Measurements from ENCODE around the gene PAX8. TPM values are rescaled to one million over a fixed set of nuclear protein-coding genes. Genes with fewer than 3 reads are reported as not detected.
"Not testable (repeated sequence)": the region's sequence is repeated elsewhere in the genome, so short reads cannot be mapped to it uniquely, and the experiment has no call there.

The PAX8 gene
- polyA plus RNA-seq, 1 of the 3 experiments (the other 2 are of a cell fraction): 0.23 TPM

GRCh38 chr2:113318941-113319340 is 40.2 kb upstream of the PAX8 start:
- DNase-seq; H3K9me2 ChIP-seq; H4K20me1 ChIP-seq (ENCODE audit: insufficient read depth); H3K27ac ChIP-seq (ENCODE audit: low read depth in 2 of 2, low read length in 1 of 2); POLR2A ChIA-PET; H3K9me3 ChIP-seq; H3K9ac ChIP-seq; H3K79me2 ChIP-seq (ENCODE audit: insufficient read depth); H3K4me1 ChIP-seq (ENCODE audit: control insufficient read depth in 1 of 2, insufficient read depth in 2 of 2, low read depth in 1 of 2, low read length in 1 of 2); H3K36me3 ChIP-seq (replicated peaks in 1 of 2; ENCODE audit: control insufficient read depth in 1 of 2, insufficient read depth in 2 of 2, low read length in 1 of 2); CTCF ChIA-PET; H3K4me3 ChIP-seq (ENCODE audit: low read depth in 2 of 2, low read length in 1 of 2); H2AFZ ChIP-seq (ENCODE audit: low read depth); H3F3A ChIP-seq (replicated peaks; ENCODE audit: insufficient read depth); H3K4me2 ChIP-seq: not testable (repeated sequence)
- peaks cover 14% of the 10 kb centered on the region for H3K27me3 ChIP-seq (ENCODE audit: insufficient read depth)
- WGBS (ENCODE audit: low lambda C conversion rate): 33% methylated on average over 3 of the region's 3 CpGs

GRCh38 chr2:113316085-113316484 is 37.4 kb upstream of the PAX8 start:
- H3K9ac ChIP-seq: no peak overlapping the region
- 2% methylated on average over 2 of the region's 2 CpGs for WGBS (ENCODE audit: low lambda C conversion rate)
- H3K4me3 ChIP-seq (ENCODE audit: low read depth in 2 of 2, low read length in 1 of 2): no peak overlapping the region
- H3K4me2 ChIP-seq: no peak overlapping the region
- no peak overlapping the region for H2AFZ ChIP-seq (ENCODE audit: low read depth)
- POLR2A ChIA-PET: no interaction called here
- peaks cover 30% of the 10 kb centered on the region for H3K27me3 ChIP-seq (ENCODE audit: insufficient read depth)
- CTCF ChIA-PET: interaction anchor here (1.2 kb wide), 1 partner anchor 74 kb away, joined by 4 read pairs; no protein-coding TSS in a partner anchor
- H3K4me1 ChIP-seq (ENCODE audit: control insufficient read depth in 1 of 2, insufficient read depth in 2 of 2, low read depth in 1 of 2, low read length in 1 of 2): no peaks in the 10 kb centered on the region
- H3K36me3 ChIP-seq (replicated peaks in 1 of 2; ENCODE audit: control insufficient read depth in 1 of 2, insufficient read depth in 2 of 2, low read length in 1 of 2): no peaks in the 10 kb centered on the region
- no peak for DNase-seq
- no peaks in the 10 kb centered on the region for H3F3A ChIP-seq (replicated peaks; ENCODE audit: insufficient read depth)
- H3K9me3 ChIP-seq: no peaks in the 10 kb centered on the region
- no peaks in the 10 kb centered on the region for H3K79me2 ChIP-seq (ENCODE audit: insufficient read depth)
- no peaks in the 10 kb centered on the region for H4K20me1 ChIP-seq (ENCODE audit: insufficient read depth)
- H3K27ac ChIP-seq (ENCODE audit: low read depth in 2 of 2, low read length in 1 of 2): no peak overlapping the region
- H3K9me2 ChIP-seq: no peaks in the 10 kb centered on the region
- TF ChIP-seq MEF2A (IDR thresholded peaks at IDR 0.05; ENCODE audit: borderline replicate concordance, low read depth) (no peak), REST (IDR thresholded peaks at IDR 0.05; ENCODE audit: low read depth, low read length) (no peak), FOXM1 (IDR thresholded peaks at IDR 0.05; ENCODE audit: low read depth) (no peak), ELF1 (IDR thresholded peaks at IDR 0.05) (no peak), CHD2 (IDR thresholded peaks at IDR 0.05; ENCODE audit: low read length, partially characterized antibody) (no peak), JUND (IDR thresholded peaks at IDR 0.05) (no peak), ZBTB33 (IDR thresholded peaks at IDR 0.05; ENCODE audit: borderline replicate concordance, low read depth) (no peak), MAX (IDR thresholded peaks at IDR 0.05; ENCODE audit: low read depth) (no peak), CTCF (IDR thresholded peaks at IDR 0.05) (no peak), RXRA (IDR thresholded peaks at IDR 0.05; ENCODE audit: borderline replicate concordance, low read depth) (no peak), POLR2AphosphoS5 (IDR thresholded peaks at IDR 0.05; ENCODE audit: low read depth, low read length) (no peak), GABPA (IDR thresholded peaks at IDR 0.05; ENCODE audit: low read depth) (no peak), GATA2 (CRISPR knock-in tag; IDR thresholded peaks at IDR 0.05) (no peak)

- H3K79me2 ChIP-seq (ENCODE audit: insufficient read depth); H3K4me3 ChIP-seq (ENCODE audit: low read depth in 2 of 2, low read length in 1 of 2); H3K9ac ChIP-seq; H3K9me3 ChIP-seq; H3K4me2 ChIP-seq; H3K27ac ChIP-seq (ENCODE audit: low read depth in 2 of 2, low read length in 1 of 2); CTCF ChIA-PET; H4K20me1 ChIP-seq (ENCODE audit: insufficient read depth); H3K9me2 ChIP-seq; H3K4me1 ChIP-seq (ENCODE audit: control insufficient read depth in 1 of 2, insufficient read depth in 2 of 2, low read depth in 1 of 2, low read length in 1 of 2); DNase-seq; H3K36me3 ChIP-seq (replicated peaks in 1 of 2; ENCODE audit: control insufficient read depth in 1 of 2, insufficient read depth in 2 of 2, low read length in 1 of 2); H2AFZ ChIP-seq (ENCODE audit: low read depth); POLR2A ChIA-PET; H3F3A ChIP-seq (replicated peaks; ENCODE audit: insufficient read depth): not testable (repeated sequence)
- H3K27me3 ChIP-seq (ENCODE audit: insufficient read depth): peaks cover 30% of the 10 kb centered on the region
Measured at GRCh38 chr2:113314663-113315062, 35.9 kb upstream of the PAX8 start.
